ENCODE measurements around the gene E2F6. TPM values are rescaled to one million over a fixed set of nuclear protein-coding genes. Genes with fewer than 3 reads are reported as not detected.

The E2F6 gene
- total and polyA plus RNA-seq, 2 of the 8 experiments (the other 6 are each of a cell fraction or from before 2014, with no cell fraction given): 8.3 to 14.9 TPM

- TF ChIP-seq, protein P1, sequence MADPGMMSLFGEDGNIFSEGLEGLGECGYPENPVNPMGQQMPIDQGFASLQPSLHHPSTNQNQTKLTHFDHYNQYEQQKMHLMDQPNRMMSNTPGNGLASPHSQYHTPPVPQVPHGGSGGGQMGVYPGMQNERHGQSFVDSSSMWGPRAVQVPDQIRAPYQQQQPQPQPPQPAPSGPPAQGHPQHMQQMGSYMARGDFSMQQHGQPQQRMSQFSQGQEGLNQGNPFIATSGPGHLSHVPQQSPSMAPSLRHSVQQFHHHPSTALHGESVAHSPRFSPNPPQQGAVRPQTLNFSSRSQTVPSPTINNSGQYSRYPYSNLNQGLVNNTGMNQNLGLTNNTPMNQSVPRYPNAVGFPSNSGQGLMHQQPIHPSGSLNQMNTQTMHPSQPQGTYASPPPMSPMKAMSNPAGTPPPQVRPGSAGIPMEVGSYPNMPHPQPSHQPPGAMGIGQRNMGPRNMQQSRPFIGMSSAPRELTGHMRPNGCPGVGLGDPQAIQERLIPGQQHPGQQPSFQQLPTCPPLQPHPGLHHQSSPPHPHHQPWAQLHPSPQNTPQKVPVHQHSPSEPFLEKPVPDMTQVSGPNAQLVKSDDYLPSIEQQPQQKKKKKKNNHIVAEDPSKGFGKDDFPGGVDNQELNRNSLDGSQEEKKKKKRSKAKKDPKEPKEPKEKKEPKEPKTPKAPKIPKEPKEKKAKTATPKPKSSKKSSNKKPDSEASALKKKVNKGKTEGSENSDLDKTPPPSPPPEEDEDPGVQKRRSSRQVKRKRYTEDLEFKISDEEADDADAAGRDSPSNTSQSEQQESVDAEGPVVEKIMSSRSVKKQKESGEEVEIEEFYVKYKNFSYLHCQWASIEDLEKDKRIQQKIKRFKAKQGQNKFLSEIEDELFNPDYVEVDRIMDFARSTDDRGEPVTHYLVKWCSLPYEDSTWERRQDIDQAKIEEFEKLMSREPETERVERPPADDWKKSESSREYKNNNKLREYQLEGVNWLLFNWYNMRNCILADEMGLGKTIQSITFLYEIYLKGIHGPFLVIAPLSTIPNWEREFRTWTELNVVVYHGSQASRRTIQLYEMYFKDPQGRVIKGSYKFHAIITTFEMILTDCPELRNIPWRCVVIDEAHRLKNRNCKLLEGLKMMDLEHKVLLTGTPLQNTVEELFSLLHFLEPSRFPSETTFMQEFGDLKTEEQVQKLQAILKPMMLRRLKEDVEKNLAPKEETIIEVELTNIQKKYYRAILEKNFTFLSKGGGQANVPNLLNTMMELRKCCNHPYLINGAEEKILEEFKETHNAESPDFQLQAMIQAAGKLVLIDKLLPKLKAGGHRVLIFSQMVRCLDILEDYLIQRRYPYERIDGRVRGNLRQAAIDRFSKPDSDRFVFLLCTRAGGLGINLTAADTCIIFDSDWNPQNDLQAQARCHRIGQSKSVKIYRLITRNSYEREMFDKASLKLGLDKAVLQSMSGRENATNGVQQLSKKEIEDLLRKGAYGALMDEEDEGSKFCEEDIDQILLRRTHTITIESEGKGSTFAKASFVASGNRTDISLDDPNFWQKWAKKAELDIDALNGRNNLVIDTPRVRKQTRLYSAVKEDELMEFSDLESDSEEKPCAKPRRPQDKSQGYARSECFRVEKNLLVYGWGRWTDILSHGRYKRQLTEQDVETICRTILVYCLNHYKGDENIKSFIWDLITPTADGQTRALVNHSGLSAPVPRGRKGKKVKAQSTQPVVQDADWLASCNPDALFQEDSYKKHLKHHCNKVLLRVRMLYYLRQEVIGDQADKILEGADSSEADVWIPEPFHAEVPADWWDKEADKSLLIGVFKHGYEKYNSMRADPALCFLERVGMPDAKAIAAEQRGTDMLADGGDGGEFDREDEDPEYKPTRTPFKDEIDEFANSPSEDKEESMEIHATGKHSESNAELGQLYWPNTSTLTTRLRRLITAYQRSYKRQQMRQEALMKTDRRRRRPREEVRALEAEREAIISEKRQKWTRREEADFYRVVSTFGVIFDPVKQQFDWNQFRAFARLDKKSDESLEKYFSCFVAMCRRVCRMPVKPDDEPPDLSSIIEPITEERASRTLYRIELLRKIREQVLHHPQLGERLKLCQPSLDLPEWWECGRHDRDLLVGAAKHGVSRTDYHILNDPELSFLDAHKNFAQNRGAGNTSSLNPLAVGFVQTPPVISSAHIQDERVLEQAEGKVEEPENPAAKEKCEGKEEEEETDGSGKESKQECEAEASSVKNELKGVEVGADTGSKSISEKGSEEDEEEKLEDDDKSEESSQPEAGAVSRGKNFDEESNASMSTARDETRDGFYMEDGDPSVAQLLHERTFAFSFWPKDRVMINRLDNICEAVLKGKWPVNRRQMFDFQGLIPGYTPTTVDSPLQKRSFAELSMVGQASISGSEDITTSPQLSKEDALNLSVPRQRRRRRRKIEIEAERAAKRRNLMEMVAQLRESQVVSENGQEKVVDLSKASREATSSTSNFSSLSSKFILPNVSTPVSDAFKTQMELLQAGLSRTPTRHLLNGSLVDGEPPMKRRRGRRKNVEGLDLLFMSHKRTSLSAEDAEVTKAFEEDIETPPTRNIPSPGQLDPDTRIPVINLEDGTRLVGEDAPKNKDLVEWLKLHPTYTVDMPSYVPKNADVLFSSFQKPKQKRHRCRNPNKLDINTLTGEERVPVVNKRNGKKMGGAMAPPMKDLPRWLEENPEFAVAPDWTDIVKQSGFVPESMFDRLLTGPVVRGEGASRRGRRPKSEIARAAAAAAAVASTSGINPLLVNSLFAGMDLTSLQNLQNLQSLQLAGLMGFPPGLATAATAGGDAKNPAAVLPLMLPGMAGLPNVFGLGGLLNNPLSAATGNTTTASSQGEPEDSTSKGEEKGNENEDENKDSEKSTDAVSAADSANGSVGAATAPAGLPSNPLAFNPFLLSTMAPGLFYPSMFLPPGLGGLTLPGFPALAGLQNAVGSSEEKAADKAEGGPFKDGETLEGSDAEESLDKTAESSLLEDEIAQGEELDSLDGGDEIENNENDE (IDR thresholded peaks at IDR 0.05; ENCODE audit: insufficient replicate concordance, low read length): no peak
- TF ChIP-seq JUND (IDR thresholded peaks at IDR 0.05; ENCODE audit: low read length): no peak
- no peak for TF ChIP-seq BACH1 (IDR thresholded peaks at IDR 0.05; ENCODE audit: low read length)
- TF ChIP-seq CEBPB (IDR thresholded peaks at IDR 0.05; ENCODE audit: low read depth, low read length): no peak
- TF ChIP-seq RXRA (IDR thresholded peaks at IDR 0.05; ENCODE audit: insufficient read depth, low read depth, low read length): no peak
- TF ChIP-seq FOSL1 (IDR thresholded peaks at IDR 0.05; ENCODE audit: insufficient read depth, low read depth, low read length): no peak
- no peak for TF ChIP-seq TAF7 (optimal IDR thresholded peaks at IDR 0.05; ENCODE audit: borderline replicate concordance, low read depth, low read length)
- no peak for TF ChIP-seq KDM1A (IDR thresholded peaks at IDR 0.05; ENCODE audit: borderline replicate concordance, low read length)
- TF ChIP-seq TBP (IDR thresholded peaks at IDR 0.05; ENCODE audit: low read depth, low read length): no peak
- TF ChIP-seq POLR2A (IDR thresholded peaks at IDR 0.05; ENCODE audit: control extremely low read depth in 1 of 2, low read depth in 2 of 2, low read length in 2 of 2): no peak
These were observed 45.3 kb downstream of the E2F6 start (continued) for GRCh38 chr2:11420671-11421070.

Measured in H1 (cell line).